ENCODE results near the gene VPS13D.
A peak's percentile ranks its signal among the peaks of the same experiment; 100 is the strongest.

Gene VPS13D

DNA sequence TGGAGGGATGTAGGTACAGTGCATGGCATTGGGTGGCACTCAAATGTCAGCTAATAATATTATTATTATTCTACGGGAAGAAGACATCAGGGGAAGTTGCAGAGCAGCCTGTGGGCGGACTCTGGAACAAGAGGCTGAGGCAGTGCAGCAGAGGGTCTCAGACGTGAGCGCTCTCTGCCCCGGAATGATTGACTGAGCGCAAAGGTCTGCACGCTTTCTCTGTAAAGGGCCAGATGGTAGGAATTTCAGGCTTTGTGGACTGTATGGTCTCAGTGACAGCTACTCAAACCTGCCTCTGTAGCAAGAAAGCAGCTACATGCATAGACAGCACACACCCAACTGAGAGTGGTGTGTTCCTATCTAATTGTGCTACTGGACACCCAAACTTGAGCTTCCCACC, 29.6 kb upstream of the VPS13D start:
- Histone ChIP-seq H3K36me3 (peaks cover 99% of the 10 kb centered on the region), H3K27me3 (no peaks in the 10 kb centered on the region), H3K4me3 (ENCODE audit: low read depth in 1 of 2, low read length in 1 of 2) (no peak overlapping the region), H3K9me3 (no peaks in the 10 kb centered on the region), H3K4me1 (ENCODE audit: control insufficient read depth in 1 of 2, insufficient read depth in 1 of 2, low read depth in 1 of 2, low read length in 1 of 2) (peaks cover 25% of the 10 kb centered on the region in 2 experiments), H3K27ac (peak overlapping the region; percentile 27)
- TF ChIP-seq, protein P1, sequence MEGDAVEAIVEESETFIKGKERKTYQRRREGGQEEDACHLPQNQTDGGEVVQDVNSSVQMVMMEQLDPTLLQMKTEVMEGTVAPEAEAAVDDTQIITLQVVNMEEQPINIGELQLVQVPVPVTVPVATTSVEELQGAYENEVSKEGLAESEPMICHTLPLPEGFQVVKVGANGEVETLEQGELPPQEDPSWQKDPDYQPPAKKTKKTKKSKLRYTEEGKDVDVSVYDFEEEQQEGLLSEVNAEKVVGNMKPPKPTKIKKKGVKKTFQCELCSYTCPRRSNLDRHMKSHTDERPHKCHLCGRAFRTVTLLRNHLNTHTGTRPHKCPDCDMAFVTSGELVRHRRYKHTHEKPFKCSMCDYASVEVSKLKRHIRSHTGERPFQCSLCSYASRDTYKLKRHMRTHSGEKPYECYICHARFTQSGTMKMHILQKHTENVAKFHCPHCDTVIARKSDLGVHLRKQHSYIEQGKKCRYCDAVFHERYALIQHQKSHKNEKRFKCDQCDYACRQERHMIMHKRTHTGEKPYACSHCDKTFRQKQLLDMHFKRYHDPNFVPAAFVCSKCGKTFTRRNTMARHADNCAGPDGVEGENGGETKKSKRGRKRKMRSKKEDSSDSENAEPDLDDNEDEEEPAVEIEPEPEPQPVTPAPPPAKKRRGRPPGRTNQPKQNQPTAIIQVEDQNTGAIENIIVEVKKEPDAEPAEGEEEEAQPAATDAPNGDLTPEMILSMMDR (IDR thresholded peaks at IDR 0.05): no peak

- Histone ChIP-seq H3K27ac (no peak overlapping the region), H3K27me3 (no peaks in the 10 kb centered on the region), H3K4me3 (ENCODE audit: low read depth in 1 of 2, low read length in 1 of 2) (no peak overlapping the region), H3K4me1 (ENCODE audit: control insufficient read depth in 1 of 2, insufficient read depth in 1 of 2, low read depth in 1 of 2, low read length in 1 of 2) (peaks cover 11 to 12% of the 10 kb centered on the region in 2 experiments), H3K9me3 (no peaks in the 10 kb centered on the region), H3K36me3 (peaks cover 99% of the 10 kb centered on the region)
- TF ChIP-seq, protein P1 (IDR thresholded peaks at IDR 0.05): no peak
These were observed 28.3 kb upstream of the VPS13D start for GRCh38 chr1:12201352-12202189.

- Histone ChIP-seq H3K36me3 (peaks cover 100% of the 10 kb centered on the region), H3K27ac (peak overlapping the region; percentile 2), H3K4me1 (ENCODE audit: control insufficient read depth in 1 of 2, insufficient read depth in 1 of 2, low read depth in 1 of 2, low read length in 1 of 2) (peaks cover 5 to 6% of the 10 kb centered on the region in 2 experiments), H3K27me3 (no peaks in the 10 kb centered on the region), H3K4me3 (ENCODE audit: low read depth in 1 of 2, low read length in 1 of 2) (no peak overlapping the region), H3K9me3 (no peaks in the 10 kb centered on the region)
- TF ChIP-seq, protein P1 (IDR thresholded peaks at IDR 0.05): no peak
These were observed 27.7 kb upstream of the VPS13D start for GRCh38 chr1:12202190-12202497.

DNA sequence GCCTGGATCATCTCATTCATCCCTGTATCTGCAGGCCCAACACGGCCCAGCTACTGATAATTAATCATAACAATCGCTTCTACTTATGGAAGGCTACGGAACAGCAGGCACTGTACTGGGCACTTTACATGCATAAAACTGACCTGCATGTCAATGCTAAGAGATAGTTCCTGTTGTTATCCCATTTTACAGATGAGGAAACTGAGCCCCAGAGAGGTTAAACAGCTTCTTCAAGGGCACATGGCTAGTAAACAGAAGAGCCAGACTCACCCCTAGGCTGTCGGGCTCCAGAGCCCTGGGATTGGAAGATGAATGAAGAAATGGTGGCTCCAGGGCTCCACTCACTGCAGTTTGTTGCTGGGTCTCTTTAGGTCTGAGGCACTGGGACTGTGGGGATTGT, 27.3 kb upstream of the VPS13D start:
- H3K36me3 ChIP-seq: peaks cover 100% of the 10 kb centered on the region
- H3K27ac ChIP-seq: peak overlapping the region; percentile 2
- H3K9me3 ChIP-seq: no peaks in the 10 kb centered on the region
- TF ChIP-seq, protein P1 (IDR thresholded peaks at IDR 0.05): no peak
- peaks cover under 1 to 1% of the 10 kb centered on the region in 2 experiments for H3K4me1 ChIP-seq (ENCODE audit: control insufficient read depth in 1 of 2, insufficient read depth in 1 of 2, low read depth in 1 of 2, low read length in 1 of 2)
- no peak overlapping the region for H3K4me3 ChIP-seq (ENCODE audit: low read depth in 1 of 2, low read length in 1 of 2)
- H3K27me3 ChIP-seq: no peaks in the 10 kb centered on the region

GRCh38 chr1:12203216-12204007, 26.4 kb upstream of the VPS13D start:
- Histone ChIP-seq H3K27me3 (no peaks in the 10 kb centered on the region), H3K4me1 (ENCODE audit: control insufficient read depth in 1 of 2, insufficient read depth in 1 of 2, low read depth in 1 of 2, low read length in 1 of 2) (peaks cover 0 to under 1% of the 10 kb centered on the region in 2 experiments), H3K4me3 (ENCODE audit: low read depth in 1 of 2, low read length in 1 of 2) (no peak overlapping the region), H3K27ac (no peak overlapping the region), H3K36me3 (peaks cover 100% of the 10 kb centered on the region), H3K9me3 (no peaks in the 10 kb centered on the region)
- TF ChIP-seq, protein P1 (IDR thresholded peaks at IDR 0.05): no peak
